GM18951 (cell line): ENCODE measurements around the gene PORCN.

Experiments
- POLR2A ChIP-seq: IDR thresholded peaks from 4 replicates; pipeline ENCODE4 v1.6.1; 2011; ENCODE audit warnings: mild to moderate bottlenecking; ENCODE audit not compliant: insufficient read length, insufficient read depth; ENCODE audit errors: extremely low read depth
- in situ Hi-C: fragments of 300-500 bp; cut with MboI; formaldehyde crosslinking; loops from one replicate; pipeline ENCODE4 v1.12.0; 2022; ENCODE audit warnings: low sequenced_read_pairs, mixed read lengths, inconsistent platforms; ENCODE audit not compliant: unreplicated experiment

Gene PORCN

GRCh38 chrX:48471504-48471903 is 37.3 kb upstream of the PORCN start:
- TF ChIP-seq POLR2A: no peak
- in situ Hi-C loops: no loop called here

GRCh38 chrX:48472225-48472624 is 36.6 kb upstream of the PORCN start:
- in situ Hi-C loops: no loop called here
- TF ChIP-seq POLR2A: no peak

- in situ Hi-C loops: no loop called here
- TF ChIP-seq POLR2A: no peak
Observed at GRCh38 chrX:48472851-48473703, 35.7 kb upstream of the PORCN start.

- in situ Hi-C loops: no loop called here
- TF ChIP-seq POLR2A: no peak
Observed at GRCh38 chrX:48473704-48473990, 35.1 kb upstream of the PORCN start.

- in situ Hi-C loops: no loop called here
- no peak for TF ChIP-seq POLR2A
Observed at GRCh38 chrX:48474127-48474526, 34.7 kb upstream of the PORCN start.

GRCh38 chrX:48474581-48474980 is 34.2 kb upstream of the PORCN start:
- TF ChIP-seq POLR2A: no peak
- in situ Hi-C loops: no loop called here

GRCh38 chrX:48475296-48475695 is 33.5 kb upstream of the PORCN start:
- no peak for TF ChIP-seq POLR2A
- in situ Hi-C loops: no loop called here

GRCh38 chrX:48475774-48476577 is 32.8 kb upstream of the PORCN start, which contains the start of gene FTSJ1:
Gene FTSJ1 (plus strand): TSS chrX:48476199. CDS start chrX:48478048, 1,849 bp downstream.
- peak; percentile 68 for TF ChIP-seq POLR2A
- in situ Hi-C loops: no loop called here

- in situ Hi-C loops: no loop called here
- no peak for TF ChIP-seq POLR2A
Observed at GRCh38 chrX:48476919-48477318, 31.9 kb upstream of the PORCN start.

GRCh38 chrX:48477960-48478755 is 30.6 kb upstream of the PORCN start:
- in situ Hi-C loops: no loop called here
- no peak for TF ChIP-seq POLR2A

- in situ Hi-C loops: no loop called here
- TF ChIP-seq POLR2A: no peak
Observed at GRCh38 chrX:48478806-48479205, 30.0 kb upstream of the PORCN start.

GRCh38 chrX:48480142-48480541 is 28.6 kb upstream of the PORCN start:
- in situ Hi-C loops: no loop called here
- no peak for TF ChIP-seq POLR2A

GRCh38 chrX:48480583-48480982 is 28.2 kb upstream of the PORCN start:
- in situ Hi-C loops: no loop called here
- no peak for TF ChIP-seq POLR2A

GRCh38 chrX:48482526-48482925 is 26.3 kb upstream of the PORCN start:
- in situ Hi-C loops: no loop called here
- no peak for TF ChIP-seq POLR2A

GRCh38 chrX:48487362-48487798 is 21.4 kb upstream of the PORCN start:
- in situ Hi-C loops: no loop called here
- TF ChIP-seq POLR2A: no peak
